CD4-positive, CD25-positive, alpha-beta regulatory T cell (primary cell): ENCODE measurements around the gene RCL1. TPM values are rescaled to one million over a fixed set of nuclear protein-coding genes. Genes with fewer than 3 reads are reported as not detected.

Source experiments
- ATAC-seq, 2 donors: fragments of 150-1000 bp; cut with Tn5 transposase; one replicate each; pipeline ENCODE4 v1.10.0; 2021; ENCODE audit warnings: low read depth in 2 of 2, moderate number of reproducible peaks in 2 of 2, moderate library complexity in 1 of 2
- DNase-seq, 3 donors: peaks; one replicate each; pipeline versions ENCODE4 v3.0.0 to v3.0.0-alpha.2; 2012 to 2022; ENCODE audit warnings: mixed read lengths in 1 of 3
- H3K27ac ChIP-seq: one replicate; pipeline ENCODE4 v1.7.0; 2013; ENCODE audit warnings: mild to moderate bottlenecking, low read length; ENCODE audit not compliant: insufficient read depth, poor library complexity, severe bottlenecking
- H3K27me3 ChIP-seq: one replicate; pipeline ENCODE4 v1.7.0; 2013; ENCODE audit warnings: low read length; ENCODE audit not compliant: control insufficient read depth, insufficient read depth
- H3K36me3 ChIP-seq: one replicate; pipeline ENCODE4 v1.7.0; 2013; ENCODE audit warnings: mild to moderate bottlenecking, low read length, moderate library complexity; ENCODE audit not compliant: control insufficient read depth, insufficient read depth
- H3K4me1 ChIP-seq: 2 replicates; pipeline ENCODE4 v1.7.0; 2013; ENCODE audit warnings: mild to moderate bottlenecking, low read length; ENCODE audit not compliant: insufficient read depth, control insufficient read depth, poor library complexity, severe bottlenecking
- H3K4me3 ChIP-seq: one replicate; pipeline ENCODE4 v1.7.0; 2013; ENCODE audit warnings: low read depth, mild to moderate bottlenecking, low read length, moderate library complexity
- H3K9me3 ChIP-seq, 2 experiments: 1 replicate in 1 of 2; 2 replicates in 1 of 2; pipeline ENCODE4 v1.7.0; 2013; ENCODE audit warnings: low read length in 2 of 2, mild to moderate bottlenecking in 1 of 2, moderate library complexity in 1 of 2; ENCODE audit not compliant: control insufficient read depth in 2 of 2
- H3K27ac Mint-ChIP-seq, 3 donors: one replicate each; pipeline ENCODE4 v1.8.0; 2020 to 2022; ENCODE audit warnings: mild to moderate bottlenecking in 3 of 3, mixed read lengths in 3 of 3, moderate library complexity in 2 of 3
- H3K27me3 Mint-ChIP-seq: one replicate; pipeline ENCODE4 v1.8.0; 2022; ENCODE audit warnings: mild to moderate bottlenecking, mixed read lengths
- H3K36me3 Mint-ChIP-seq: one replicate; pipeline ENCODE4 v1.8.0; 2020; ENCODE audit warnings: mixed read lengths
- H3K4me1 Mint-ChIP-seq, 4 donors: one replicate each; pipeline ENCODE4 v1.8.0; 2020 to 2022; ENCODE audit warnings: mixed read lengths in 4 of 4, mild to moderate bottlenecking in 1 of 4
- H3K4me3 Mint-ChIP-seq, 4 donors: one replicate each; pipeline ENCODE4 v1.8.0; 2020 to 2022; ENCODE audit warnings: mild to moderate bottlenecking in 4 of 4, mixed read lengths in 4 of 4, moderate library complexity in 3 of 4
- H3K9me3 Mint-ChIP-seq, 7 donors: one replicate each; pipeline ENCODE4 v1.8.0; 2020 to 2022; ENCODE audit warnings: mixed read lengths in 7 of 7, mild to moderate bottlenecking in 3 of 7, moderate library complexity in 2 of 7
- polyA plus RNA-seq, 4 donors: library from polyadenylated mRNA; unstranded; fragments of 300-500 nt; fragmentation: Illumina TruSeq; gene quantifications; one replicate each; pipeline ENCODE4 v1.2.3, GENCODE V29; 2021
- total RNA-seq: library from RNA; stranded (reverse); gene quantifications from one replicate; pipeline ENCODE4 v1.2.3, GENCODE V29; 2022

The RCL1 gene
- total and polyA plus RNA-seq, 5 donors from 2014 or later = 13.3 to 27.9 (median 15.4) TPM

DNA sequence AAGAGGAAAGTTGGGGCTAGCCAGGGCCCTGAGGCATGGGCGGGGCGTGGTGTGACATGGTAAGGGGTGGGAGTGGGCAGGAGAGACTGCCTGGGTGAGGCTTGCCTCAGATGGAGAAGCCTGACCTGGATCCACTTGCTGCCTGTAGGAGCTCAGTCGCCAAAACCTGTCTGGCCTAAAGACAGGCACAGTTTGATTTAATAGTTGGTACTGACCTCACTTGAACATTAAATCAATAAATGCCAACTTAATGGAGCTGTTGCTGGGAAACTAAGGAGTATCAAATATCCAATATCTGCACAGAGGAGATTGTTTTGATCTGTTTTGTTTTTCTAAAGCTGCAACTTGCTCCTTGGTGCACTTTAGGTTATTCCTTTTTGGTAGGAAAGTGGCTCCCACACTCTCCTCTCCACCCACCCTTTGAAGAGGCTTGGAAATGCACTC is 86.4 kb downstream of the RCL1 start:
- no peak for ATAC-seq
- H3K27me3 ChIP-seq = no peaks in the 10 kb centered on the region
- H3K36me3 ChIP-seq = no peaks in the 10 kb centered on the region

DNA sequence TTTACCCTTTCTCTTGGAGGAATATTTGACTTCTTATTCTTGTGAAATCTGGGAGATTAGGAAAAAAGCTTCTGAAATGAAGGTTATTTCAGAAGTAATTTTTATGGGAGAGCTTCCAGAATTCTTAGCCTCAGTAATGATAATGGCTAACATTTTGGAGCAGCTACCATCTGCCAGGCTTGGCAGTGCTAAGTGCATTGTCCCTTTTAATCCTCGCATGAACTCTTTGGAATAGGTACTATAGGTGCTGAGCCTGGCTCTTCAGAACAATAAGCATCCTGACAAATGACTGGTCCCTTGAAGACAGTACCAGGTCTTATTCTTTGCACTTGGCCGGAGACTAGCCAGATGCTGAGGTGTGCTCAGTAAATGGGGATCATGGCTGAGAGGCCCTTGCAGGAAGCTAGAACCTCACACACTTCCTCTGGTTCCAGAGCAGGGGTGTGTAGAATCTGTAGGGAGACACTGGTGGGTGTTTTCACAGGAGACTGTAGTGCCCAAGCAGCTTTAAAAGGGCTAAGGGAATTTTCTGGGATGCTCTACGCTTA is 90.7 kb downstream of the RCL1 start:
- Histone ChIP-seq H3K4me3 (no peak overlapping the region), H3K27me3 (no peaks in the 10 kb centered on the region), H3K36me3 (no peaks in the 10 kb centered on the region), H3K9me3 (no peaks in the 10 kb centered on the region), H3K4me1 (no peaks in the 10 kb centered on the region), H3K27ac (no peak overlapping the region)
- Mint-ChIP-seq H3K36me3 (peaks cover 25% of the 10 kb centered on the region), H3K4me1 (peaks cover 0 to 2% (median 0%) of the 10 kb centered on the region in 4 donors), H3K4me3 (no peak overlapping the region), H3K27me3 (no peaks in the 10 kb centered on the region), H3K27ac (peak overlapping the region in 1 of 3 donors; percentile 36), H3K9me3 (no peaks in the 10 kb centered on the region)
- ATAC-seq (no peak), DNase-seq (no peak)

More for the DNA sequence above, 86.4 kb downstream of the RCL1 start:
- Mint-ChIP-seq H3K27me3 (no peaks in the 10 kb centered on the region), H3K4me1 (peaks cover 0 to 5% (median 0%) of the 10 kb centered on the region in 4 donors), H3K4me3 (no peak overlapping the region), H3K27ac (no peak overlapping the region), H3K36me3 (peaks cover 22% of the 10 kb centered on the region), H3K9me3 (no peaks in the 10 kb centered on the region)
- no peak for DNase-seq
- H3K4me1 ChIP-seq = no peaks in the 10 kb centered on the region
- H3K4me3 ChIP-seq = no peak overlapping the region
- H3K9me3 ChIP-seq = no peaks in the 10 kb centered on the region
- no peak overlapping the region for H3K27ac ChIP-seq

GRCh38 chr9:4886698-4887097 is 94.0 kb downstream of the RCL1 start:
- H3K36me3 ChIP-seq = no peaks in the 10 kb centered on the region
- H3K4me1 ChIP-seq = no peaks in the 10 kb centered on the region
- Mint-ChIP-seq H3K27ac (no peak overlapping the region), H3K9me3 (no peaks in the 10 kb centered on the region), H3K4me3 (no peak overlapping the region), H3K4me1 (peaks cover 0 to 2% (median 0%) of the 10 kb centered on the region in 4 donors), H3K27me3 (no peaks in the 10 kb centered on the region), H3K36me3 (peaks cover 27% of the 10 kb centered on the region)
- no peak overlapping the region for H3K4me3 ChIP-seq
- DNase-seq (no peak), ATAC-seq (no peak)
- no peaks in the 10 kb centered on the region for H3K9me3 ChIP-seq
- no peaks in the 10 kb centered on the region for H3K27me3 ChIP-seq
- no peak overlapping the region for H3K27ac ChIP-seq

- Mint-ChIP-seq H3K36me3 (peaks cover 27% of the 10 kb centered on the region), H3K9me3 (no peaks in the 10 kb centered on the region), H3K27me3 (no peaks in the 10 kb centered on the region), H3K4me1 (peaks cover 0 to 2% (median 0%) of the 10 kb centered on the region in 4 donors), H3K27ac (no peak overlapping the region), H3K4me3 (no peak overlapping the region)
- no peaks in the 10 kb centered on the region for H3K9me3 ChIP-seq
- no peak overlapping the region for H3K27ac ChIP-seq
- no peaks in the 10 kb centered on the region for H3K27me3 ChIP-seq
- no peak overlapping the region for H3K4me3 ChIP-seq
- ATAC-seq (no peak), DNase-seq (no peak)
- H3K36me3 ChIP-seq = no peaks in the 10 kb centered on the region
- no peaks in the 10 kb centered on the region for H3K4me1 ChIP-seq
Observed at GRCh38 chr9:4887556-4887955, 94.8 kb downstream of the RCL1 start.

DNA sequence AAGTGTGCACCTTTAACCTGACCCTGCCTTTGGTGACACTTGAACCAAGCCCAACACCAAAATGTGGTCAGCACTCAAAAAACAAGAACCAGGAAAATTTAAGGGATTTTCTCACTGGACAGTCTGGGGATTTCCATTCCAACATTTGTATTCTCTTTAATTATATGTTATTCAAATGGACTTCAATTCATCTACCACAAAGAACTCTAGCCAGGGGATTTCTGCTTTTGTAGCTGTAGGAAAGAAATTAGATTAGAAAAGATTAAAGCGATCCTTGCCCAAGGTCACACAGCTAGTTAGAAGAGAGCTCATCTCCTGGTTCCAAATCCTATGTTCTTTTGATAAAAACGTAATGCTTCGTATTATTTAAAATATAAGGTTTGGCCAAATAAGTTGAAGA is 97.5 kb downstream of the RCL1 start:
- H3K27me3 ChIP-seq = no peaks in the 10 kb centered on the region
- ATAC-seq (no peak), DNase-seq (no peak)
- no peak overlapping the region for H3K4me3 Mint-ChIP-seq
- H3K9me3 ChIP-seq = no peaks in the 10 kb centered on the region
- H3K27ac ChIP-seq = no peak overlapping the region
- no peak overlapping the region for H3K27ac Mint-ChIP-seq
- H3K4me3 ChIP-seq = no peak overlapping the region
- peaks cover 15% of the 10 kb centered on the region for H3K36me3 Mint-ChIP-seq
- H3K9me3 Mint-ChIP-seq = no peaks in the 10 kb centered on the region
- no peaks in the 10 kb centered on the region for H3K4me1 ChIP-seq
- H3K27me3 Mint-ChIP-seq = no peaks in the 10 kb centered on the region
- H3K36me3 ChIP-seq = no peaks in the 10 kb centered on the region
- H3K4me1 Mint-ChIP-seq = no peaks in the 10 kb centered on the region

DNA sequence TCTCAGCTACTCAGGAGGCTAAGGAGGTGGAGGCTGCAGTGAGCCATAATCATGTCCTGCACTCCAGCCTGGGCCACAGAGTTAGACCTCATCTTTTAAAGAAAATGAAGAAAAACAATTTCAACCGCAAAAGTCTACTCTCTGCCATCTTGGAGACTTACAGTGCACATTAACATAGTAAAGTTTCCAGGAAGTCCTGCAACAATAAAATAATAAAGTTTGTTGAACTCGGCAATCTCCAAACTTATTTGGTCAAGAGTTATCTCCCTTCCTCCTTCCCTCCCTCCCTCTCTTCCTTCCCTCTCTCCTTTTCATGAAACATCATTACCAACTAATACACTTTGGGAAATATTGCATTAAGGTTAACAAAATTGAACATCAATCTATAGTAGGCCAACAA is 98.2 kb downstream of the RCL1 start:
- ATAC-seq (no peak), DNase-seq (no peak)
- no peaks in the 10 kb centered on the region for H3K4me1 Mint-ChIP-seq
- H3K27ac Mint-ChIP-seq = no peak overlapping the region
- H3K27me3 ChIP-seq = no peaks in the 10 kb centered on the region
- no peaks in the 10 kb centered on the region for H3K36me3 ChIP-seq
- peaks cover 15% of the 10 kb centered on the region for H3K36me3 Mint-ChIP-seq
- no peak overlapping the region for H3K4me3 Mint-ChIP-seq
- no peaks in the 10 kb centered on the region for H3K9me3 ChIP-seq
- H3K9me3 Mint-ChIP-seq = no peaks in the 10 kb centered on the region
- H3K4me3 ChIP-seq = no peak overlapping the region
- no peak overlapping the region for H3K27ac ChIP-seq
- H3K27me3 Mint-ChIP-seq = no peaks in the 10 kb centered on the region
- H3K4me1 ChIP-seq = no peaks in the 10 kb centered on the region

DNA sequence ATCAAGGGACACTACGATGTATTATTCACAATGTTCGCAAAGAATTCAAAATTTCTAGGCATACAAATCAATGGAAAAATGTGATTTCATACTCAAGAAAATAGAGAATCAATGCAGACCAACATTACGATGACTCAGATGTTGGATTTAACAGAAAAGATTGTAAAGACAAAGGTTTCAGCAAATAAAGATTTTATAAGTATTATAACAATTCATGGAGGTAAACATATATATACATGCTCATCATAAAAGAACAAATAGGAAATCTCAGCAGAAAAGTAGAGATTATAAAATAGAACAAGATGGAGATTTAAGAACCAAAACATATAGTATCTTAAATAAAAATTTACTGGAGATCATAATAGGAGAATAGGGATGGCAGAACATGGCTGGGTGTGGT is 98.9 kb downstream of the RCL1 start:
- Histone ChIP-seq H3K9me3 (no peaks in the 10 kb centered on the region), H3K4me1 (no peaks in the 10 kb centered on the region), H3K4me3 (no peak overlapping the region), H3K36me3 (no peaks in the 10 kb centered on the region), H3K27me3 (no peaks in the 10 kb centered on the region), H3K27ac (no peak overlapping the region)
- Mint-ChIP-seq H3K36me3 (peaks cover 15% of the 10 kb centered on the region), H3K27ac (no peak overlapping the region), H3K4me3 (no peak overlapping the region), H3K4me1 (no peaks in the 10 kb centered on the region), H3K27me3 (no peaks in the 10 kb centered on the region), H3K9me3 (peaks cover 0 to 3% (median 0%) of the 10 kb centered on the region in 7 donors)
- ATAC-seq (no peak), DNase-seq (no peak)

GRCh38 chr9:4892501-4893194 is 99.9 kb downstream of the RCL1 start:
- no peaks in the 10 kb centered on the region for H3K27me3 Mint-ChIP-seq
- peaks cover 17% of the 10 kb centered on the region for H3K36me3 Mint-ChIP-seq
- no peak overlapping the region for H3K27ac ChIP-seq
- peaks cover 0 to 8% (median 0%) of the 10 kb centered on the region in 7 donors for H3K9me3 Mint-ChIP-seq
- H3K9me3 ChIP-seq = no peaks in the 10 kb centered on the region
- H3K27me3 ChIP-seq = no peaks in the 10 kb centered on the region
- no peaks in the 10 kb centered on the region for H3K4me1 Mint-ChIP-seq
- ATAC-seq (no peak), DNase-seq (no peak)
- no peak overlapping the region for H3K4me3 ChIP-seq
- no peaks in the 10 kb centered on the region for H3K4me1 ChIP-seq
- H3K4me3 Mint-ChIP-seq = no peak overlapping the region
- peak overlapping the region in 1 of 3 donors; percentile 27 for H3K27ac Mint-ChIP-seq
- H3K36me3 ChIP-seq = no peaks in the 10 kb centered on the region
